Measurements from ENCODE around the gene ATXN7L1. TPM values are rescaled to one million over a fixed set of nuclear protein-coding genes. Genes with fewer than 3 reads are reported as not detected.

The ATXN7L1 gene
- total and polyA plus RNA-seq, 7 donors: 5.4 to 20.5 (median 12.8) TPM

DNA sequence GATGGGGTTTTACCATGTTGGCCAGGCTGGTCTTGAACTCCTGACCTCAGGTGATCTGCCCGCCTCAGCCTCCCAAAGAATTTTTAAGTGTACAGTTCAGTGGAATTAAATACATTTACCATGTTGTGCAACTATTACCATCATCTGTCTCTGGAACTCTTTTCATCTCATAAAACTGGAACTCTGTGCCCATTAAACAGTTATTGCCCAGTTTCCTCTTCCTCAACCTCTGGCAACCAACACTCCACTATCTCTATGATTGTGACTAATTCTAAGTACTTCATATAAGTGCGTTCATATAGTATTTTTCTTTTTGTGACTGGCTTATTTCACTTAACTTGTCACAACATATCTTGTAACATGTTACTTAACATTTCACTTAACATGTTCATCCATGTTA lies 41.3 kb upstream of the ATXN7L1 start:
- 89 to 97% methylated on average over 2 of the region's 2 CpGs for WGBS, 2 donors

DNA sequence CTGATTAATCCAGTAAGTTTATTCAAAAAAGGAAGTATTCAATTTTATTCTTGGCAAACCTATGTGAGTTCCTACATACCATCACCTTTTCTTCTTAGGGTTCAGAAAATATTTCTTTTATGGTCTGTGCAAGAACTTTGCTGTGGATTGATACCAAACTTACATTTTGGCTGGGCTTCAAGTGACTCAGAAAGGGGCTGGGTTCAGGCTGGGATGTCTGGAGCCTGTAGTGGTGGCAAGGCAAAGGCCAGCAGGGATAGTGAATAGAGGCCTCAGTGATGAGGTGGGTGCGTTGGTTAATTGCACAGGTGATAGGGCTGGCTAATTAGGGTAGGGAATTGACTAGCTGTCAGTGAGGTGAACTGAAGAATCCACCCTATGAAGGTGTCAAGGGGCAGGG lies 40.2 kb upstream of the ATXN7L1 start:
- TF ChIP-seq, protein P1, sequence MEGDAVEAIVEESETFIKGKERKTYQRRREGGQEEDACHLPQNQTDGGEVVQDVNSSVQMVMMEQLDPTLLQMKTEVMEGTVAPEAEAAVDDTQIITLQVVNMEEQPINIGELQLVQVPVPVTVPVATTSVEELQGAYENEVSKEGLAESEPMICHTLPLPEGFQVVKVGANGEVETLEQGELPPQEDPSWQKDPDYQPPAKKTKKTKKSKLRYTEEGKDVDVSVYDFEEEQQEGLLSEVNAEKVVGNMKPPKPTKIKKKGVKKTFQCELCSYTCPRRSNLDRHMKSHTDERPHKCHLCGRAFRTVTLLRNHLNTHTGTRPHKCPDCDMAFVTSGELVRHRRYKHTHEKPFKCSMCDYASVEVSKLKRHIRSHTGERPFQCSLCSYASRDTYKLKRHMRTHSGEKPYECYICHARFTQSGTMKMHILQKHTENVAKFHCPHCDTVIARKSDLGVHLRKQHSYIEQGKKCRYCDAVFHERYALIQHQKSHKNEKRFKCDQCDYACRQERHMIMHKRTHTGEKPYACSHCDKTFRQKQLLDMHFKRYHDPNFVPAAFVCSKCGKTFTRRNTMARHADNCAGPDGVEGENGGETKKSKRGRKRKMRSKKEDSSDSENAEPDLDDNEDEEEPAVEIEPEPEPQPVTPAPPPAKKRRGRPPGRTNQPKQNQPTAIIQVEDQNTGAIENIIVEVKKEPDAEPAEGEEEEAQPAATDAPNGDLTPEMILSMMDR (IDR thresholded peaks at IDR 0.05): no peak
- no peak for TF ChIP-seq POLR2AphosphoS5 (IDR thresholded peaks at IDR 0.05)
- TF ChIP-seq POLR2A (IDR thresholded peaks at IDR 0.05): no peak
- TF ChIP-seq EP300 (IDR thresholded peaks at IDR 0.05): no peak
- H3K4me1 ChIP-seq: no peaks in the 10 kb centered on the region
- peaks cover 0 to 19% (median 0%) of the 10 kb centered on the region in 4 donors for H3K36me3 ChIP-seq
- intact Hi-C loops (cut with DNase I): no loop called here
- 83 to 87% methylated on average over 1 of the region's 1 CpG for WGBS, 2 donors
- H3K4me3 ChIP-seq: no peak overlapping the region
- H3K27me3 ChIP-seq: no peaks in the 10 kb centered on the region
- no peak overlapping the region for H3K27ac ChIP-seq
- no peaks in the 10 kb centered on the region for H3K9me3 ChIP-seq
- no peak for DNase-seq

More for the DNA sequence above, 41.3 kb upstream of the ATXN7L1 start:
- no peaks in the 10 kb centered on the region for H3K9me3 ChIP-seq
- no peaks in the 10 kb centered on the region for H3K27me3 ChIP-seq
- H3K27ac ChIP-seq: no peak overlapping the region
- no peak overlapping the region for H3K4me3 ChIP-seq
- TF ChIP-seq, protein P1 (IDR thresholded peaks at IDR 0.05): no peak
- TF ChIP-seq EP300 (IDR thresholded peaks at IDR 0.05) (no peak), POLR2AphosphoS5 (IDR thresholded peaks at IDR 0.05) (no peak), POLR2A (IDR thresholded peaks at IDR 0.05) (no peak)
- DNase-seq: no peak
- intact Hi-C loops (cut with DNase I): no loop called here
- H3K36me3 ChIP-seq: peaks cover 0 to 10% (median 0%) of the 10 kb centered on the region in 4 donors
- H3K4me1 ChIP-seq: no peaks in the 10 kb centered on the region

DNA sequence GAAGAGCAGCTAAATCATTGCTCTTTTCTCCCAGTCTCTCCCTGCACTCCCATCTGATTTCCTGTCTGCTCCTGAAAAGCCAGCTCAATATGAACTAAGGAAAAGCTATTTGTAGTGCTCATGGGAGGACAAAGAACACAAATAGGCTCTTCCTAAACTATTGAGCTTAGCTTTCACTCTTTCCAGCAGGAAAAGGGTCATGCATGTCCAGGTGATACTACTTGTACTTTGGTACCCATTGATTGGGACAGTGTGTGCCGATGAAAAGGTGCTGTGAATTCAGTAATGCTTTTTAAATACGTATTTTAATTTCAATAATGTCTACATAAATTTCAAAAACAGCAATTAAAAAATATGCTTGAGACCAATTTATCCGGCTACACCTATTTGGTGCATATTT lies 37.5 kb upstream of the ATXN7L1 start:
- Histone ChIP-seq H3K27ac (no peak overlapping the region), H3K4me1 (no peaks in the 10 kb centered on the region), H3K36me3 (peaks cover 0 to 34% (median 2%) of the 10 kb centered on the region in 4 donors), H3K27me3 (no peaks in the 10 kb centered on the region), H3K9me3 (no peaks in the 10 kb centered on the region), H3K4me3 (no peak overlapping the region)
- 79 to 83% methylated on average over 3 of the region's 3 CpGs for WGBS, 2 donors
- intact Hi-C loops (cut with DNase I): no loop called here
- TF ChIP-seq, protein P1 (IDR thresholded peaks at IDR 0.05): no peak
- TF ChIP-seq POLR2AphosphoS5 (IDR thresholded peaks at IDR 0.05) (no peak), EP300 (IDR thresholded peaks at IDR 0.05) (no peak), POLR2A (IDR thresholded peaks at IDR 0.05) (no peak)
- DNase-seq: no peak

DNA sequence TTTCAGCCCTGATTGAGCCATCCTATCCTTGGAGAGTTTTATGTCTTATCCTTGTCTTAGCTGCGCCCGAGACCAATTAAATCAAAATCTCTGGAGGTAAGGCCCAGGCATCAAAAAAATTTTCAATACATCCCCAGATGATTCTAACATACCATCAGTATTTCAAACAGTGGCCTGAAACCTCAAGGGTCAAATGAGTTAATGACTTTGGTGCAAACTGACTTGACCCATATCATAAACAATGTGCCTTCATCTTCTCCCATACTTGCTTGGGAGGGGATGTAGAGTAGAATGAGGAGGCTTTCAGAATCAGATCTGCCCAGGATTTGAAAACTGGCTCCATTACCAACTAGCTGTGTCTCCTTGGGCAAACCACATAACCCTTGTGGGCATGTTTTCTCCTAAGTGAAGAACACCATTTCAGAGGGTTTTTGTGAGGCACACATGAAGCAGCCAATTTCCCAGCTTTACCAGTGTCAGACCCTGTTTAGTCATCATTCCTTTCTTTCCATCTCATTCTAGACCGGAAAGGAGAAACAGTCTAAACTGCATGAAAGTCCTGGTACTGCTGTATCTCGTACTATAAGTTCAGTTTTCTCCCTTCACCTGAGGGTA lies 35.7 kb upstream of the ATXN7L1 start:
- intact Hi-C loops (cut with DNase I): no loop called here
- H3K4me3 ChIP-seq: no peak overlapping the region
- 94 to 97% methylated on average over 4 of the region's 4 CpGs for WGBS, 2 donors
- H3K27ac ChIP-seq: no peak overlapping the region
- TF ChIP-seq, protein P1 (IDR thresholded peaks at IDR 0.05): no peak
- no peak for TF ChIP-seq EP300 (IDR thresholded peaks at IDR 0.05)
- TF ChIP-seq POLR2AphosphoS5 (IDR thresholded peaks at IDR 0.05): no peak
- TF ChIP-seq POLR2A (IDR thresholded peaks at IDR 0.05): no peak
- no peaks in the 10 kb centered on the region for H3K9me3 ChIP-seq
- no peaks in the 10 kb centered on the region for H3K27me3 ChIP-seq
- H3K36me3 ChIP-seq: peaks cover 0 to 34% (median 2%) of the 10 kb centered on the region in 4 donors
- H3K4me1 ChIP-seq: peaks cover 0 to 6% (median 5%) of the 10 kb centered on the region in 4 donors
- no peak for DNase-seq

DNA sequence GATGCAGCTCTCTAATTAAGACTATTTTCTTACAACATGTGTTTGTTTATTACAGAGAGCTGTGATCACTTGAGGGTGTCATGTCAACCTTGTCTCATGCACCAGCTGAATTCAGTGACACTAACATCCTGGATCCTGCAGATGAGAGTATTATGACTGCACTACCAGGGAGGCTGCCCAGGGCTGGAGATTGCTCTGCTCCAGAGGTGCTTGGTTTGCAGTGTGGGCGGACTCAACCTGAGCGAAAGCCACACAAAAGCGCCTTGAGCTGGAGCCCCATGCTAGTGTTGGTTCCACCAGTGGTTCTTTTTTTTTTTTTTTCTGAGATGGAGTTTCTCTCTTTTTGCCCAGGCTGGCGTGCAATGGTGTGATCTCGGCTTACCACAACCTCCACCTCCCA lies 33.8 kb upstream of the ATXN7L1 start:
- H3K27ac ChIP-seq: no peak overlapping the region
- H3K4me1 ChIP-seq: peaks cover 0 to 20% (median 16%) of the 10 kb centered on the region in 4 donors
- H3K36me3 ChIP-seq: peaks cover 0 to 34% (median 2%) of the 10 kb centered on the region in 4 donors
- H3K27me3 ChIP-seq: no peaks in the 10 kb centered on the region
- TF ChIP-seq POLR2A (IDR thresholded peaks at IDR 0.05): no peak
- no peak for TF ChIP-seq EP300 (IDR thresholded peaks at IDR 0.05)
- TF ChIP-seq, protein P1 (IDR thresholded peaks at IDR 0.05): no peak
- no peak for TF ChIP-seq POLR2AphosphoS5 (IDR thresholded peaks at IDR 0.05)
- WGBS, 2 donors: 94 to 99% methylated on average over 5 of the region's 5 CpGs
- DNase-seq: no peak
- no peak overlapping the region for H3K4me3 ChIP-seq
- no peaks in the 10 kb centered on the region for H3K9me3 ChIP-seq
- intact Hi-C loops (cut with DNase I): no loop called here
